Measurements from ENCODE around the gene TMEM51. TPM values are rescaled to one million over a fixed set of nuclear protein-coding genes. Genes with fewer than 3 reads are reported as not detected.

The TMEM51 gene
- total and polyA plus RNA-seq, 9 donors: 9.4 to 38.5 (median 23.0) TPM

DNA sequence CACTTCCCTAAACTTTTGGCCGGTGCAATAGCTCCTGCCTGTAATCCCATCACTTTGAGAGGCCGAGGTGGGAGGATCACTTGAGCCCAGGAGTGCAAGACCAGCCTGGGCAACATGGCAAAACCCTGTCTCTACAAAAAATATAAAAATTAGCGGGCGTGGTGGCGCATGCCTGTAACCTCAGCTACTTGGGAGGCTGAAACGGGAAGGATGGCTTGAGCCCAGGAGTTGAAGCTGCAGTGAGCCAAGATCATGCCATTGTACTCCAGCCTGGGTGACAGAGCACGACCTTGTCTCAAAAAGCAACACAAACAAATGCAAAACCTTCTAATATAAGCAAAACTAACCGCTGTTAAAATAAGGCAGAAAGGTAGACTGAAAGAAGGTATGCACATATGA, 25.9 kb downstream of the TMEM51 start:
- peak overlapping the region in 1 of 2 donors; percentile 82 for H3K27ac ChIP-seq
- intact Hi-C loops (cut with DNase I): no loop called here
- TF ChIP-seq EP300 (IDR thresholded peaks at IDR 0.05): no peak
- TF ChIP-seq POLR2A (IDR thresholded peaks at IDR 0.05): no peak
- TF ChIP-seq, protein P1, sequence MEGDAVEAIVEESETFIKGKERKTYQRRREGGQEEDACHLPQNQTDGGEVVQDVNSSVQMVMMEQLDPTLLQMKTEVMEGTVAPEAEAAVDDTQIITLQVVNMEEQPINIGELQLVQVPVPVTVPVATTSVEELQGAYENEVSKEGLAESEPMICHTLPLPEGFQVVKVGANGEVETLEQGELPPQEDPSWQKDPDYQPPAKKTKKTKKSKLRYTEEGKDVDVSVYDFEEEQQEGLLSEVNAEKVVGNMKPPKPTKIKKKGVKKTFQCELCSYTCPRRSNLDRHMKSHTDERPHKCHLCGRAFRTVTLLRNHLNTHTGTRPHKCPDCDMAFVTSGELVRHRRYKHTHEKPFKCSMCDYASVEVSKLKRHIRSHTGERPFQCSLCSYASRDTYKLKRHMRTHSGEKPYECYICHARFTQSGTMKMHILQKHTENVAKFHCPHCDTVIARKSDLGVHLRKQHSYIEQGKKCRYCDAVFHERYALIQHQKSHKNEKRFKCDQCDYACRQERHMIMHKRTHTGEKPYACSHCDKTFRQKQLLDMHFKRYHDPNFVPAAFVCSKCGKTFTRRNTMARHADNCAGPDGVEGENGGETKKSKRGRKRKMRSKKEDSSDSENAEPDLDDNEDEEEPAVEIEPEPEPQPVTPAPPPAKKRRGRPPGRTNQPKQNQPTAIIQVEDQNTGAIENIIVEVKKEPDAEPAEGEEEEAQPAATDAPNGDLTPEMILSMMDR (IDR thresholded peaks at IDR 0.05): no peak
- WGBS, 3 donors: 69 to 75% (median 73%) methylated on average over 8 of the region's 8 CpGs
- no peak for DNase-seq
- H3K9me3 ChIP-seq: no peaks in the 10 kb centered on the region
- H3K27me3 ChIP-seq: no peaks in the 10 kb centered on the region
- peaks cover 9% of the 10 kb centered on the region for H3K4me1 ChIP-seq (ENCODE audit: insufficient read depth)
- no peaks in the 10 kb centered on the region for H3K36me3 ChIP-seq
- H3K4me3 ChIP-seq: no peak overlapping the region

DNA sequence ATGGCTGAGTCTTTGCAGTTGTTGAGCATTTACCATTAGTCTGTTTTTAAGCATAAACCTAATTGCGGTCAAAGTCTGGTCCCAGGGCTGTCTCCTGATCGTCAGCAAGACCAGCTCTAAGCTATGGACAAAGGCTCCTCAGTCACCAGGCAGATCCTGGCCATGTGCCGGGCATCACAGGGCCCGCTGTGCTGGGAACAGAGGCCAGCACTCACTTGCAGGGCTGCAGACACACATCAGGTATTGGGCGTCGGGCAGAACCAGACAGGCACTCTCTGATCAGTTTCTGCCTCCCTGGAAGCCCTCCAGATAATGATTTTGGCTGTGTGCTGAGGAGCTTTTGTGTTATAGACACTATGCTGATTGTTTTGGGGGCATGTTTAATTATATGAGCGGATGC, 26.6 kb downstream of the TMEM51 start:
- H3K27me3 ChIP-seq: no peaks in the 10 kb centered on the region
- no peak overlapping the region for H3K27ac ChIP-seq
- H3K4me3 ChIP-seq: no peak overlapping the region
- intact Hi-C loops (cut with DNase I): no loop called here
- peaks cover 9% of the 10 kb centered on the region for H3K4me1 ChIP-seq (ENCODE audit: insufficient read depth)
- DNase-seq: no peak
- TF ChIP-seq POLR2A (IDR thresholded peaks at IDR 0.05): no peak
- TF ChIP-seq EP300 (IDR thresholded peaks at IDR 0.05): no peak
- TF ChIP-seq, protein P1 (IDR thresholded peaks at IDR 0.05): no peak
- no peaks in the 10 kb centered on the region for H3K36me3 ChIP-seq
- WGBS, 3 donors: 91 to 99% (median 98%) methylated on average over 7 of the region's 7 CpGs
- H3K9me3 ChIP-seq: no peaks in the 10 kb centered on the region

DNA sequence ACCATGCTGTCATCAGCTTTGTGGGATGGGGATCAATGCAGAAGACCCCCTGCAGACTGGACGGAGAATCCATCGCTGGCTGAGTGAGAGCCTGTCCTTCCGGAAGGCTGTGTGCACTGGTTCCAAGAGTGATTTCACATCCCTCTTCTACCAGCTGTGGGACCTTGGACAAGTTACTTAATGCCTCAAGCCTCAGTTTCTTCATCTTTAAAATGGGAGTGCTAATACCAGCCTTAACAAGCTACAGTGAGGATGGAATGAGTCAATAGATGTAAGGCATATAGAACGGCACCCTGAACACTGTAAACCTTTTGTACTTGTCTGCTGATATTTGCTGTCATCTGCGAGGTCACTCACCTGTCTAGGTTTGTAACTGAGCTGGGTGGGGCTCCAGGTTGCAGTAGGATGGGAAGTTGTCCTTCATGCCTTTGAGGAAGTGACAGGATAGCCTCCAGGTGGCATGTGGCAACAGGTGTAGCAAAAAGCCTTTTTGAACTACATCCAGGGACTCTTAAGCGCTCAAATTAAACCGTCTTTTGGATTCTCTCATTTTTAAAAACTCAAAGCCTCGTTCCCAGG, 27.5 kb downstream of the TMEM51 start:
- 90 to 94% (median 92%) methylated on average over 8 of the region's 8 CpGs for WGBS, 3 donors
- Histone ChIP-seq H3K4me3 (no peak overlapping the region), H3K4me1 (ENCODE audit: insufficient read depth) (peaks cover 9% of the 10 kb centered on the region), H3K27ac (no peak overlapping the region), H3K9me3 (no peaks in the 10 kb centered on the region), H3K36me3 (no peaks in the 10 kb centered on the region), H3K27me3 (no peaks in the 10 kb centered on the region)
- no peak for TF ChIP-seq POLR2A (IDR thresholded peaks at IDR 0.05)
- TF ChIP-seq, protein P1 (IDR thresholded peaks at IDR 0.05): no peak
- TF ChIP-seq EP300 (IDR thresholded peaks at IDR 0.05): no peak
- intact Hi-C loops (cut with DNase I): no loop called here
- DNase-seq: peak in 1 of 5 donors; percentile 12

DNA sequence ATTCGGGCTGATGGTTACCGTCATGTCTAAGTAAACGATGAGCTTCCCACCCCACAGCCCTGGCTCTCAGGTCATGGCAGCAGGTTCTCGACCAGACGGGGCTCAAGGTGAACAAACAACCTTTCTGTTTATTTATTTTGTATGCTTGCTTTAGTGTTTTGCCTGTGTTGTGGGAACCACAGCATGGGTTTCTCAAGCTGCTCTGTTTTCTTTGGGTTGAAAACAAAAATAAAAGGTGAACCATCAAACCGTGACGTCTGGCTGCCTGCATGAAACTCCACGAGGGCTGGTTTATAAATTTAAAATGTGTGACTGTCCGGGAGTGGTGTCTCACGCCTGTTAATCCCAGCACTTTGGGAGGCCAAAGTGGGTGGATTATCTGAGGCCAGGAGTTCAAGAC, 28.0 kb downstream of the TMEM51 start:
- H3K36me3 ChIP-seq: no peaks in the 10 kb centered on the region
- H3K4me3 ChIP-seq: no peak overlapping the region
- TF ChIP-seq EP300 (IDR thresholded peaks at IDR 0.05): no peak
- TF ChIP-seq, protein P1 (IDR thresholded peaks at IDR 0.05): no peak
- TF ChIP-seq POLR2A (IDR thresholded peaks at IDR 0.05): no peak
- H3K27ac ChIP-seq: no peak overlapping the region
- WGBS, 3 donors: 78 to 83% (median 80%) methylated on average over 10 of the region's 10 CpGs
- H3K9me3 ChIP-seq: no peaks in the 10 kb centered on the region
- DNase-seq: peak in 1 of 5 donors; percentile 21
- H3K27me3 ChIP-seq: no peaks in the 10 kb centered on the region
- peaks cover 10% of the 10 kb centered on the region for H3K4me1 ChIP-seq (ENCODE audit: insufficient read depth)
- intact Hi-C loops (cut with DNase I): no loop called here
